Erythroblast (primary cell): ENCODE data around the gene CCDC197.

Experiments
- DNase-seq, 2 experiments: peaks; one replicate each; lab custom pipeline; 2025; lab: John Stamatoyannopoulos, UW
- GATA1 ChIP-seq: IDR thresholded peaks from 2 replicates; pipeline ENCODE4 v1.6.1; 2011; ENCODE audit warnings: low read depth, mild to moderate bottlenecking, control low read depth, low read length, moderate library complexity
- POLR2A ChIP-seq: IDR thresholded peaks from 2 replicates; pipeline ENCODE4 v1.6.1; 2011; ENCODE audit warnings: mild to moderate bottlenecking, low read length

The CCDC197 gene

DNA sequence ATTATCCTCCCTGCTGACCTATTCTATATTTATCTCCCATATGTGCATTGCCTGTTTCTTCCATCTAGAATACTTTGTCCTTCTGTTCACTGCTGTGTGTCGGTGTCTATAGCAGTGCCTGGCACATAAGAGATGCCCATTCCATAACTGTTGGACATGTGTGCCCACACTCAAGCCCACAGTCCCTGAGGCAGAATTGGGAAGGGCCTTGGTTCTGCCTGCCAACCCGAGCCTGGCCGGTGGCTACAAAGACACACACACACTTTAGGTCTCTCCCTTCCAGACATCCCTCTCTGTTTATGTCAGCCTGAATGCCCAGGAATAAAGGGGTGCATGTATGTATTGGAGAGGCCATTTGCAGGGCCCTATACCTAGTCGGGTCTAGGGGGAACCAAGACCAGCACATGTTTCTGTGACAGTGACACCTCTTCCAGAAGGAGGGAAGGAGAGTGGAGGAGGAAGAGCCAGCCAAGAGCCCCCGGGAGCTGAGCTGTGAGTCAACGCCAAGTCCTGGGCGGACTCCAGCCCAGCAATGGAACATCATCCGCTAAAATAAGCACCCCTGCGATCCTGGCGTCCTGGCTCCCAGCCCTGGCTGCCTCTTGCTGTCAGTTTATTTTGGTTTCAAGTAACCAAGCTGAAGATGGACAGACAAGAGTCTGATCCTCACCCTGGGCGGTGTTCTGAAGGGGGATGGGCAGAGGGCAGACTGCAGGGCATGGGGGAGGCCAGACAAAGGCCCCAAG, 16.5 kb upstream of the CCDC197 start:
- no peak for DNase-seq
- no peak for TF ChIP-seq GATA1
- TF ChIP-seq POLR2A, result no peak

GRCh38 chr14:93981316-93982229, 15.5 kb upstream of the CCDC197 start:
- TF ChIP-seq GATA1 (no peak), POLR2A (no peak)
- no peak for DNase-seq

GRCh38 chr14:93982230-93983007, 14.7 kb upstream of the CCDC197 start:
- DNase-seq, result no peak
- TF ChIP-seq POLR2A (no peak), GATA1 (no peak)

GRCh38 chr14:93984070-93984469, 13.0 kb upstream of the CCDC197 start:
- TF ChIP-seq GATA1 (no peak), POLR2A (no peak)

DNA sequence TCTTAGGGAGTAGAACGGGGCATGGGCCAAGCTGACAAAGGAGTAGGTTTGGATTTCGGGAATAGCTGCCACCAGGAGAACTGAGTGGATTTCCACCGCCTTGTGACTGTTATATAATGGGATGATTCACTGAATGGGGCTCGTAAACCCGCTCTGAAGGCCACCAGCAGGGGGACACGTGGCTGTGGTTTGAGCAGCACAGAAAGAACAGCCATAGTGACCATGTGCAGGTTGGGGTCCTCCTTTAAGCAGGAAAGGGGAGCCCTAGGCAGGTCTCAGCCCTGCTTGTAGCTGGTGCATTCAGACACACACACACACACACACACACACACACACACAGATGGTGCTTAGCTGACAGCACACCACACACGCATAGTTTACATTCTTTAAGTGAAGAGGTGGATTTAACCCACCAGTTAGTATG, 12.1 kb upstream of the CCDC197 start:
- peak in 1 of 2 experiments; percentile 12 for DNase-seq
- no peak for TF ChIP-seq GATA1
- TF ChIP-seq POLR2A, result no peak

More at GRCh38 chr14:93984070-93984469, 13.0 kb upstream of the CCDC197 start:
- no peak for DNase-seq

GRCh38 chr14:93986955-93987354, 10.1 kb upstream of the CCDC197 start:
- no peak for DNase-seq
- TF ChIP-seq POLR2A (no peak), GATA1 (no peak)

- no peak for DNase-seq
- no peak for TF ChIP-seq POLR2A
- TF ChIP-seq GATA1, result no peak
Measured at GRCh38 chr14:93987376-93987775, 9.7 kb upstream of the CCDC197 start.

GRCh38 chr14:93987815-93988476, 9.2 kb upstream of the CCDC197 start:
- DNase-seq, result no peak

GRCh38 chr14:93989939-93990338, 7.2 kb upstream of the CCDC197 start:
- TF ChIP-seq GATA1, result no peak
- no peak for TF ChIP-seq POLR2A
- DNase-seq, result no peak

More at GRCh38 chr14:93987815-93988476, 9.2 kb upstream of the CCDC197 start:
- no peak for TF ChIP-seq GATA1

- DNase-seq, result no peak
- no peak for TF ChIP-seq POLR2A
- TF ChIP-seq GATA1, result no peak
Measured at GRCh38 chr14:93991212-93991611, 5.9 kb upstream of the CCDC197 start.

- TF ChIP-seq GATA1 (no peak), POLR2A (no peak)
- DNase-seq, result no peak
Measured at GRCh38 chr14:93991649-93992048, 5.5 kb upstream of the CCDC197 start.

DNA sequence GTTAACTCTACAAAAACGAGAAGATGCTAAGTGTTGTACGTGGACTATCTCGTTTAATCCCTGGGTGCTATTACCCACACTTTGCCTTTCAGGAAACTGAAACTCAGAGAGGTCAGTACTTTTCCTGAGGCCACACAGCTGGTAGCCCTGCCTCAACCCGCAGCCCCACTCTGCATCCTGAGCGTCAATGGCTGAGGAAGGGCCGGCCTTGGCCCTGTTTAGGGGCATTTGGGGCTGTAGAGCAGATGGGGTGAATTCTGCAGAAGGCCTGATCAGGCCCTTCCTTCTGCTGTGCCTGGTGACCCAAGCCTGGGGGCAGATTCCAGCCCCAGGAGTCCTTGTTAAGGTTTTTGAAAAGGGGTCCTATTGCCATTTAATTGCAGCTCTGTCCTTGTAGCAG, 3.7 kb upstream of the CCDC197 start:
- no peak for TF ChIP-seq GATA1
- no peak for TF ChIP-seq POLR2A
- no peak for DNase-seq
